ENCODE results near the gene PAX8.

DNA sequence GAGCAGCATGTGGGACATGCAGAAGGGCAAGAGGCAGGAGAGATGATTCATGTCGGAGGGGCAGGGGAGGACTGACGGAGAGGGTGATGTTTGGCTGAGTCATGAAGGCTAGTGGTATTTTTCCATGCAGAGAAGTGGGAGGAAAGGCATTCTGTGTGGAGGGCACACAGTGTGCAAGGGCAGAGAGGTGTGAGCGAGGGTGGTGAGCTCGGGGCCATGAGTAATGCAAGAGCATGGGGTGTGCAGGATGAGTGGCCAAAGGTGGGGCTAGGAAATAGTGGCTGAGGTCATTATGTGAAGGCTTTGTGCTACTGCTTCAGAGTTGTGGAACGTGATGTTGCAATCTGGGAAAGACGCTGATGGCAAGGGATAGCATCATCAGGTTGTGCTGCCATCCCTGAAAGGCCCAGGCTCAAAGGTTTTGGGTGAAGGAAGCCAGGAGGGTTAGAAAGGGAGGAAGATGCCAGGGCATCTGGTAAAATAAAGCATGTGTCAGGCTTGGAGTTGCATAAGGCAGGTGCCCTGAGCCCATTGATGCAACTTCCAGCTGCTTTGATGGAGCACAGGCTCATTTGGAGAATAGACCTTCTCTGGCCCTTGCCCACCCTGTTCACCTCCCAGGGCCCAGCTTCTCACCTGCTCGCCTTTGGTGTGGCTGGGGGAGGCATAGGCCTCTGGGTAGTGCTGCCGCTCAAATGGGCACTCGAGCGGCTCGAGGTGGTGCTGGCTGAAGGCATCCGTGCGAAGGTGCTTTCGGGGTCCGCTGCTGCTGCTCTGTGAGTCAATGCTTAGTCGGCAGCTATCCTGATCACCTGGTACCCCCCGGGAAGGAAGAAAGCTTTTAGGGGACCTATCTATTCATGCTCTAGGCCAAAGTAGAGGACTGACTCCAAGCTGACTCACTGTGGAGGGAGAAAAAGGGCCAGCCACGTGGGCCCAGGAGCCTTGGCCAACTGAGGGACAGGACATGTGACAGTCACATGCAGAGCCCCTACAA lies 37.5 kb downstream of the PAX8 start:
- TF ChIP-seq, protein P1, sequence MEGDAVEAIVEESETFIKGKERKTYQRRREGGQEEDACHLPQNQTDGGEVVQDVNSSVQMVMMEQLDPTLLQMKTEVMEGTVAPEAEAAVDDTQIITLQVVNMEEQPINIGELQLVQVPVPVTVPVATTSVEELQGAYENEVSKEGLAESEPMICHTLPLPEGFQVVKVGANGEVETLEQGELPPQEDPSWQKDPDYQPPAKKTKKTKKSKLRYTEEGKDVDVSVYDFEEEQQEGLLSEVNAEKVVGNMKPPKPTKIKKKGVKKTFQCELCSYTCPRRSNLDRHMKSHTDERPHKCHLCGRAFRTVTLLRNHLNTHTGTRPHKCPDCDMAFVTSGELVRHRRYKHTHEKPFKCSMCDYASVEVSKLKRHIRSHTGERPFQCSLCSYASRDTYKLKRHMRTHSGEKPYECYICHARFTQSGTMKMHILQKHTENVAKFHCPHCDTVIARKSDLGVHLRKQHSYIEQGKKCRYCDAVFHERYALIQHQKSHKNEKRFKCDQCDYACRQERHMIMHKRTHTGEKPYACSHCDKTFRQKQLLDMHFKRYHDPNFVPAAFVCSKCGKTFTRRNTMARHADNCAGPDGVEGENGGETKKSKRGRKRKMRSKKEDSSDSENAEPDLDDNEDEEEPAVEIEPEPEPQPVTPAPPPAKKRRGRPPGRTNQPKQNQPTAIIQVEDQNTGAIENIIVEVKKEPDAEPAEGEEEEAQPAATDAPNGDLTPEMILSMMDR (IDR thresholded peaks at IDR 0.05), result no peak
- TF ChIP-seq EZH2 (IDR thresholded peaks at IDR 0.05), result no peak
